Keratinocyte (primary cell): ENCODE results near the gene TMEM243.

ENCODE experiments used
- EZH2 ChIP-seq: IDR thresholded peaks from one replicate; pipeline ENCODE4 v1.6.1; 2012; ENCODE audit warnings: inconsistent platforms, mild to moderate bottlenecking, low read length, moderate library complexity
- TF ChIP-seq, protein P1 (sequence below), 3 experiments: IDR thresholded peaks in 1 of 3; conservative IDR thresholded peaks in 1 of 3; optimal IDR thresholded peaks in 1 of 3; 2 replicates in 2 of 3; 3 replicates in 1 of 3; pipeline versions ENCODE3 to v1.5.1; 2011; ENCODE audit warnings: low read length in 3 of 3, mild to moderate bottlenecking in 3 of 3, moderate library complexity in 2 of 3, control low read depth in 1 of 3, inconsistent platforms in 1 of 3; ENCODE audit not compliant: insufficient read depth in 2 of 3; ENCODE audit errors: extremely low read depth in 1 of 3

DNA sequence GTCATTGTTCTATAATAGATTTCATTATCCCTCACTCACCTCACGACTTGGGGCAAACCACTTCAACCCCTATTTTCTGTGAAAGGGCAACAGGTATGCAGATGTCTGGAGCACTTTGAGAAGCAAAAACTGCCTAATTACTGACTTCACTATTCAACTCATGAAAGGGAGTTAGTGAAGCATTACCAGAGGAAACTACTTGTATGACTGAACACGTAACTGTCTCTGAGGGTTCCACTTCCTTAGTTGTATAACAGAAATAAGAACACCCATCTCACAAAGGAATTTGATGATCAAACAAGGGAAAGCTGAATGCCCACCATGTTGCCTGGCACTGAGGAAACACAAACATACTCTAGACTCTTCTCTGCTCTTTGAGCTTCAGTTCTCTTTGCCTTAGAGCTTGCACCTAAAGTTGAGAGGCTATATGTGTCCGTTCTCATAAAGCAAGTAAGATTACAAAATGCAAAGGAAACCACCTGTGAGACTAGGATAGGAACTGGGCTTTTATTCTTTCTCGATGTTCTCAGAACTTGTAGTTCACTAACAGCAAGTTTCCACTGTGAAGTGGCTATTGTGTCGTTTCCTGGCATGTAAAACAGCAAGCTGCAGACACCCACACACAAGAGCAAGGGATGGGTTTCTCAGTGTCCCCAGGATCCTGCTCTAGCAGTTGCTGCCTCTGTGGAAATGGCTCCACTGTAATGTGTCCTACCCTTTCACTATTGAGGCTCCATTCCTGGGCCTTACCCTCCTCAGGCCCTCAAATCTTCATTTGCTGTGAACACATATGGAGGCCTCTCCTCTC, 2.6 kb downstream of the TMEM243 start:
- TF ChIP-seq, protein P1, sequence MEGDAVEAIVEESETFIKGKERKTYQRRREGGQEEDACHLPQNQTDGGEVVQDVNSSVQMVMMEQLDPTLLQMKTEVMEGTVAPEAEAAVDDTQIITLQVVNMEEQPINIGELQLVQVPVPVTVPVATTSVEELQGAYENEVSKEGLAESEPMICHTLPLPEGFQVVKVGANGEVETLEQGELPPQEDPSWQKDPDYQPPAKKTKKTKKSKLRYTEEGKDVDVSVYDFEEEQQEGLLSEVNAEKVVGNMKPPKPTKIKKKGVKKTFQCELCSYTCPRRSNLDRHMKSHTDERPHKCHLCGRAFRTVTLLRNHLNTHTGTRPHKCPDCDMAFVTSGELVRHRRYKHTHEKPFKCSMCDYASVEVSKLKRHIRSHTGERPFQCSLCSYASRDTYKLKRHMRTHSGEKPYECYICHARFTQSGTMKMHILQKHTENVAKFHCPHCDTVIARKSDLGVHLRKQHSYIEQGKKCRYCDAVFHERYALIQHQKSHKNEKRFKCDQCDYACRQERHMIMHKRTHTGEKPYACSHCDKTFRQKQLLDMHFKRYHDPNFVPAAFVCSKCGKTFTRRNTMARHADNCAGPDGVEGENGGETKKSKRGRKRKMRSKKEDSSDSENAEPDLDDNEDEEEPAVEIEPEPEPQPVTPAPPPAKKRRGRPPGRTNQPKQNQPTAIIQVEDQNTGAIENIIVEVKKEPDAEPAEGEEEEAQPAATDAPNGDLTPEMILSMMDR (optimal IDR thresholded peaks at IDR 0.05 in 1 of 3, IDR thresholded peaks at IDR 0.05 in 1 of 3, conservative IDR thresholded peaks at IDR 0.05 in 1 of 3; ENCODE audit: extremely low read depth in 1 of 3, insufficient read depth in 2 of 3, low read length in 3 of 3), result no peak
- TF ChIP-seq EZH2, result no peak
